Upper lobe of left lung (tissue), 4 donors: ENCODE data around the gene SOX9.

Source experiments
- CTCF ChIP-seq, 6 experiments: fragments of 450-650 bp in 4 of 6; fragments of 200-600 bp in 2 of 6; sonication (generic) in 2 of 6; IDR thresholded peaks; one replicate each; pipeline ENCODE4 v1.5.1; 2016 to 2019; ENCODE audit warnings: antibody characterized with exemption in 6 of 6
- POLR2A ChIP-seq, 4 donors: fragments of 450-650 bp; IDR thresholded peaks; one replicate each; pipeline ENCODE4 v1.5.1; 2016 to 2017; ENCODE audit warnings: antibody characterized with exemption in 4 of 4, mild to moderate bottlenecking in 2 of 4

GRCh38 chr17:72175263-72175662 is 54.4 kb downstream of the SOX9 start:
- TF ChIP-seq POLR2A (IDR thresholded peaks at IDR 0.05) (no peak), CTCF (IDR thresholded peaks at IDR 0.05) (no peak)
